Measurements from ENCODE around the gene PYGB.

The PYGB gene

GRCh38 chr20:25215521-25215920 is 32.4 kb upstream of the PYGB start:
- no peak for DNase-seq (ENCODE audit: low read depth in 3 of 3, low spot score in 1 of 3)

GRCh38 chr20:25216199-25216945 is 31.5 kb upstream of the PYGB start:
- DNase-seq (ENCODE audit: low read depth in 3 of 3, low spot score in 1 of 3) = no peak

GRCh38 chr20:25217161-25218108 is 30.4 kb upstream of the PYGB start:
- DNase-seq (ENCODE audit: low read depth in 3 of 3, low spot score in 1 of 3) = no peak

GRCh38 chr20:25218109-25218486 is 29.8 kb upstream of the PYGB start:
- DNase-seq (ENCODE audit: low read depth in 3 of 3, low spot score in 1 of 3) = no peak

- no peak for DNase-seq (ENCODE audit: low read depth in 3 of 3, low spot score in 1 of 3)
Observed at GRCh38 chr20:25218492-25218891, 29.4 kb upstream of the PYGB start.

GRCh38 chr20:25219365-25219764 is 28.5 kb upstream of the PYGB start:
- DNase-seq (ENCODE audit: low read depth in 3 of 3, low spot score in 1 of 3) = no peak

- no peak for DNase-seq (ENCODE audit: low read depth in 3 of 3, low spot score in 1 of 3)
Observed at GRCh38 chr20:25220021-25220730, 27.7 kb upstream of the PYGB start.

- no peak for DNase-seq (ENCODE audit: low read depth in 3 of 3, low spot score in 1 of 3)
Observed at GRCh38 chr20:25220810-25221591, 26.9 kb upstream of the PYGB start.

GRCh38 chr20:25221592-25222460 is 26.1 kb upstream of the PYGB start:
- no peak for DNase-seq (ENCODE audit: low read depth in 3 of 3, low spot score in 1 of 3)

GRCh38 chr20:25222461-25223178 is 25.3 kb upstream of the PYGB start:
- DNase-seq (ENCODE audit: low read depth in 3 of 3, low spot score in 1 of 3) = no peak

GRCh38 chr20:25223179-25223661 is 24.7 kb upstream of the PYGB start:
- no peak for DNase-seq (ENCODE audit: low read depth in 3 of 3, low spot score in 1 of 3)

- DNase-seq (ENCODE audit: low read depth in 3 of 3, low spot score in 1 of 3) = no peak
Observed at GRCh38 chr20:25223765-25224720, 23.8 kb upstream of the PYGB start.

- DNase-seq (ENCODE audit: low read depth in 3 of 3, low spot score in 1 of 3) = no peak
Observed at GRCh38 chr20:25224941-25225340, 22.9 kb upstream of the PYGB start.

GRCh38 chr20:25225642-25226432 is 22.0 kb upstream of the PYGB start:
- no peak for DNase-seq (ENCODE audit: low read depth in 3 of 3, low spot score in 1 of 3)

GRCh38 chr20:25226433-25227316 is 21.2 kb upstream of the PYGB start:
- no peak for DNase-seq (ENCODE audit: low read depth in 3 of 3, low spot score in 1 of 3)

- DNase-seq (ENCODE audit: low read depth in 3 of 3, low spot score in 1 of 3) = no peak
Observed at GRCh38 chr20:25227317-25227831, 20.5 kb upstream of the PYGB start.
